ENCODE results near the gene RANBP10. TPM values are rescaled to one million over a fixed set of nuclear protein-coding genes. Genes with fewer than 3 reads are reported as not detected.

The RANBP10 gene
- total RNA-seq, 3 donors from 2014 or later (not counting 1 experiment from before 2014, with no cell fraction given) = 20.9 to 25.8 (median 24.5) TPM

DNA sequence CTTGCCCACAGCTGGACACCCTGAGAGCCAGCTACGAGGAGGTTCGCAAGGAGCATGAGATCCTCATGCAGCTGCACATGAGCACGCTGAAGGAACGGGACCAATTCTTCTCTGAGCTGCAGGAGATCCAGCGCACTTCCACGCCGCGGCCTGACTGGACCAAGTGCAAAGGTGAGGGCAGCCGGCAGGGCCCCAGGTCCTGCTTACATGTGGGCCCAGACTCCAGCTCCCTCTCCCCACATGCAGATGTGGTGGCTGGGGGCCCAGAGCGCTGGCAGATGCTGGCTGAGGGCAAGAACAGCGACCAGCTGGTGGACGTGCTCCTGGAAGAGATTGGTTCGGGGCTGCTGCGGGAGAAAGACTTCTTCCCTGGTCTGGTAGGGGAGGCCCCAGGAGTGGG, 19.5 kb upstream of the RANBP10 start:
- ATAC-seq (no peak), DNase-seq (no peak)
- no peaks in the 10 kb centered on the region for H3K9me3 ChIP-seq (ENCODE audit: control insufficient read depth, insufficient read depth, low read length)
- WGBS (ENCODE audit: insufficient coverage) = 97% methylated on average over 14 of the region's 14 CpGs
- no peaks in the 10 kb centered on the region for H3K9me3 Mint-ChIP-seq
- no peaks in the 10 kb centered on the region for H3K27me3 ChIP-seq (ENCODE audit: control insufficient read depth, insufficient read depth, low read length)
- peaks cover 15% of the 10 kb centered on the region for H3K36me3 ChIP-seq (ENCODE audit: control insufficient read depth, insufficient read depth, low read length)
- no peak overlapping the region for H3K4me3 ChIP-seq (ENCODE audit: low read length)
- no peaks in the 10 kb centered on the region for H3K27me3 Mint-ChIP-seq (ENCODE audit: low read depth in 2 of 2)
- peaks cover 0 to 5% of the 10 kb centered on the region in 2 donors for H3K4me1 Mint-ChIP-seq
- no peak overlapping the region for H3K27ac ChIP-seq (ENCODE audit: low read length)
- no peak overlapping the region for H3K27ac Mint-ChIP-seq
- H3K4me1 ChIP-seq (ENCODE audit: control insufficient read depth, insufficient read depth, low read length) = no peaks in the 10 kb centered on the region
- no peak for TF ChIP-seq CTCF (IDR thresholded peaks at IDR 0.05)
- intact Hi-C loops (cut with micrococcal nuclease) = no loop called here
- H3K4me3 Mint-ChIP-seq = no peak overlapping the region
- no peaks in the 10 kb centered on the region for H3K36me3 Mint-ChIP-seq

DNA sequence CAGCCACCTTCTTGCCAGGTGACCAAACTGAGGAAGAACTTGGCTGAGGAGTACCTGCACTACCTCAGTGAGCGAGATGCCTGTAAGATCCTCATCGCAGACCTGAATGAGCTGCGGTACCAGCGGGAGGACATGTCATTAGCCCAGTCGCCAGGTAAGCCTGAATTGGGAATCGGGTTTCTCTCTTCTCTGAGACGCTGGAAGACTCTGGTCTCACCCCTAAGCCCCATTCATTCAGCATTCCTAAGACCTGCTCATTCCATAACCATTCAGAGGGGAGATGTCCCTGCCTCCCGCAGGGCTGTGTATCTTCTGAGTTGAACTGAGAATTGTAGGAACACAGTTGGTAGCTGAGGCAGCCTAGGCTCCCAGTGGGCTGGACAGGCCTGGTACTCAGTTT, 18.8 kb upstream of the RANBP10 start:
- no peak for TF ChIP-seq CTCF (IDR thresholded peaks at IDR 0.05)
- Mint-ChIP-seq H3K36me3 (no peaks in the 10 kb centered on the region), H3K4me3 (no peak overlapping the region), H3K9me3 (no peaks in the 10 kb centered on the region), H3K4me1 (no peaks in the 10 kb centered on the region), H3K27me3 (ENCODE audit: low read depth in 2 of 2) (no peaks in the 10 kb centered on the region), H3K27ac (no peak overlapping the region)
- no peak for ATAC-seq
- Histone ChIP-seq H3K4me1 (ENCODE audit: control insufficient read depth, insufficient read depth, low read length) (no peaks in the 10 kb centered on the region), H3K4me3 (ENCODE audit: low read length) (no peak overlapping the region), H3K27ac (ENCODE audit: low read length) (no peak overlapping the region), H3K27me3 (ENCODE audit: control insufficient read depth, insufficient read depth, low read length) (no peaks in the 10 kb centered on the region), H3K9me3 (ENCODE audit: control insufficient read depth, insufficient read depth, low read length) (no peaks in the 10 kb centered on the region), H3K36me3 (ENCODE audit: control insufficient read depth, insufficient read depth, low read length) (peaks cover 8% of the 10 kb centered on the region)
- 94% methylated on average over 8 of the region's 8 CpGs for WGBS (ENCODE audit: insufficient coverage)
- no peak for DNase-seq
- intact Hi-C loops (cut with micrococcal nuclease) = no loop called here

DNA sequence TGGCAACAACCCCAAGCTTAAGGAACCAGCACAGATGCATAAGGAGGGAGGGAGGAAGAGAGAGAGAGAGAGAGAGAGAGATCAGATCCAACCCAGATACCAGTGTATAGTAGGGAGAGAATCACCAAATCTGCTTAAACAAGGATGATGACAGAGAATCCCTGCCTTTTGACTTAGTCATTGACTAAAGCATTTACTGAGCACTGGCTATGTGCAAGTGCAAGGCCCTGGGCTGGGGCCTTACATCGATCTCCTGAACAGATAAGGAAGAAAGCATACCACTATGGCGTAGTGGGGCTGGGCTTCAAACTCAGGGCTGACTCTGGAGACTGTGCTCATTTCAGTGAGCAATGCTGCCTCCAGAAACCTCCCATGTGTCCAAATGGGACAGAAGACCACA, 16.2 kb upstream of the RANBP10 start:
- intact Hi-C loops (cut with micrococcal nuclease) = no loop called here
- Mint-ChIP-seq H3K27me3 (ENCODE audit: low read depth in 2 of 2) (no peaks in the 10 kb centered on the region), H3K9me3 (no peaks in the 10 kb centered on the region), H3K4me3 (no peak overlapping the region), H3K4me1 (no peaks in the 10 kb centered on the region), H3K27ac (no peak overlapping the region), H3K36me3 (no peaks in the 10 kb centered on the region)
- Histone ChIP-seq H3K4me1 (ENCODE audit: control insufficient read depth, insufficient read depth, low read length) (no peaks in the 10 kb centered on the region), H3K27me3 (ENCODE audit: control insufficient read depth, insufficient read depth, low read length) (no peaks in the 10 kb centered on the region), H3K36me3 (ENCODE audit: control insufficient read depth, insufficient read depth, low read length) (no peaks in the 10 kb centered on the region), H3K4me3 (ENCODE audit: low read length) (no peak overlapping the region), H3K27ac (ENCODE audit: low read length) (no peak overlapping the region), H3K9me3 (ENCODE audit: control insufficient read depth, insufficient read depth, low read length) (no peaks in the 10 kb centered on the region)
- 95% methylated on average over 2 of the region's 2 CpGs for WGBS (ENCODE audit: insufficient coverage)
- DNase-seq (no peak), ATAC-seq (no peak)
- TF ChIP-seq CTCF (IDR thresholded peaks at IDR 0.05) = no peak

DNA sequence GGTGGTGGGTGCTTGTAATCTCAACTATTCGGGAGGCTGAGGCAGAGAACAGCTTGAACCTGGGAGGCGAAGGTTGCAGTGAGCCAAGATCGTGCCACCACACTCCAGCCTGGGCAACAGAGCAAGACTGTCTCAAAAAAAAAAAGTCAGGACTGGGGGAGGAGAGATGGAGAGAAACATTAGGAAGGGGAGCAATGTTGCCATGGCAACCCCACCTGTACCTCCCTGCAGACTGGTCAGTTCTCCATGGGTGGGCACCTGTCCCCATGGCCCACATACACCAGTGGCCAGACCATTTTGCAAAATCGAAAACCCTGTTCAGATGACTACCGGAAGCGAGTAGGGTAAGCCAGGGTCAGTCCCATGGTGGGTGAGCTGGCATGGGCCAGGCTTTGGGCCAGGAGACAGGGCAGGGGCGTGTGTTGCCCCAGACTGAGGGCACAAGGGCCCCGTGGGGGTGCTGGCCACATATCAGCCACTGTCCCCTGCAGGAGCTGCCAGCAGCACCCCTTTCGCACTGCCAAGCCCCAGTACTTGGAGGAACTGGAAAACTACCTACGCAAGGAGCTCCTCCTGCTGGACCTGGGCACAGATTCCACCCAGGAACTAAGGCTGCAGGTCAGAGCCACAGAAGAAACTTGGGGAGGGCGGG, 14.4 kb upstream of the RANBP10 start:
- intact Hi-C loops (cut with micrococcal nuclease) = no loop called here
- H3K27ac Mint-ChIP-seq = no peak overlapping the region
- no peaks in the 10 kb centered on the region for H3K36me3 ChIP-seq (ENCODE audit: control insufficient read depth, insufficient read depth, low read length)
- 91% methylated on average over 11 of the region's 11 CpGs for WGBS (ENCODE audit: insufficient coverage)
- no peak overlapping the region for H3K4me3 ChIP-seq (ENCODE audit: low read length)
- H3K9me3 ChIP-seq (ENCODE audit: control insufficient read depth, insufficient read depth, low read length) = no peaks in the 10 kb centered on the region
- no peak for TF ChIP-seq CTCF (IDR thresholded peaks at IDR 0.05)
- no peak overlapping the region for H3K4me3 Mint-ChIP-seq
- H3K4me1 Mint-ChIP-seq = peaks cover 0 to 7% of the 10 kb centered on the region in 2 donors
- no peak for ATAC-seq
- no peaks in the 10 kb centered on the region for H3K9me3 Mint-ChIP-seq
- no peak for DNase-seq
- peaks cover 8% of the 10 kb centered on the region for H3K4me1 ChIP-seq (ENCODE audit: control insufficient read depth, insufficient read depth, low read length)
- H3K27me3 ChIP-seq (ENCODE audit: control insufficient read depth, insufficient read depth, low read length) = no peaks in the 10 kb centered on the region
- H3K27ac ChIP-seq (ENCODE audit: low read length) = no peak overlapping the region
- H3K36me3 Mint-ChIP-seq = no peaks in the 10 kb centered on the region
- no peaks in the 10 kb centered on the region for H3K27me3 Mint-ChIP-seq (ENCODE audit: low read depth in 2 of 2)
